GM12874 (cell line): ENCODE results near the gene GIT1.

ENCODE experiments used
- CTCF ChIP-seq: IDR thresholded peaks from 2 replicates; pipeline ENCODE4 v1.5.1; 2011; ENCODE audit warnings: low read depth, mild to moderate bottlenecking, control low read depth, low read length, moderate library complexity; ENCODE audit not compliant: insufficient read depth

GIT1 gene

DNA sequence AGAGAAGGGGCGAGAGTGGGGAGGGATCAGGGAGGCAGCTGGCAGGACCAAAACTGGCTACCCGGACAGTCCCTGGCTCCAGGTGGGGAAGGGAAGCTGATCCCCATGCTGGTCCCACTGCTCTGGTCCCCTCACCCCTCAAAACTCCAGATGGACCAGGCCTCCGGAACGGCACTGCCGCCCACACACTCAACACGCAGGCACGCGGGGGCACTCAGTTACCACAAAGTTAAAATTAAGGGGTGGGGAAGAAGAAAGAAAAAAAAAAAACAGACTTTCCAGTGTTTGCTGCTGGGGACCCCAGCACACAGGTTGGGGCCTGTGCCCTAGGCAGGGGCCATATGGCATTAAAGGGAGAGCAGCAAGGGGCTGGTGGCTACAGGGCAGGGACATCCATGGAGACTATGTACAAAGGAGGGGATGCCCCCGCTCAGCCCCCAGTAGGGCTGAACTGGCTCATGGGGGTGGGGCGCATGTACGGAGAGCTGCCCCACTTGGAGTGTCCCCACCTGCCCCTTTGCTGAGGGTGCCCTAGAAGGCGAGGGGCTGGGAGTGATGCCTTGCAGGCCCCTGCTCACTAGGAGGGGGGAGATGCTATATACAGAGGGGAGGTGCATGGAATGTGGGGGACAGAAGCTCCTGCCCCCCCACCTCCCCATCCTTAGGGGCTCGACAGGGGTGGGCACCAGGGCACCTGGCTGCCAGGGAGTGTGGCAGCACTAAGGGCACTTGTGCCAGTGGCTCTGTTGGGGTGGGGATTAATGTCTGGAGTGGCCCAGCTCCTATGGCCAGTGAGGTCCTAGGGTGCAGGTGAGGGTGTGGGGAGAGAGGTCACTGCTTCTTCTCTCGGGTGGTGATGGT is 15.3 kb downstream of the GIT1 start:
- no peak for TF ChIP-seq CTCF

GRCh38 chr17:29573558-29573869 is 15.9 kb downstream of the GIT1 start:
- no peak for TF ChIP-seq CTCF

GRCh38 chr17:29572691-29573557 is 16.5 kb downstream of the GIT1 start:
- peak; percentile 58 for TF ChIP-seq CTCF

GRCh38 chr17:29571883-29572681 is 17.4 kb downstream of the GIT1 start:
- no peak for TF ChIP-seq CTCF

- TF ChIP-seq CTCF, result no peak
Measured at GRCh38 chr17:29571486-29571882, 18.0 kb downstream of the GIT1 start.

- TF ChIP-seq CTCF, result no peak
Measured at GRCh38 chr17:29570521-29570920, 18.9 kb downstream of the GIT1 start.
